Astrocyte (in vitro differentiated cells and primary cell): ENCODE results near the gene CHERP. TPM values are rescaled to one million over a fixed set of nuclear protein-coding genes. Genes with fewer than 3 reads are reported as not detected.

ENCODE experiments used
- DNase-seq: peaks from one replicate; pipeline ENCODE4 v3.0.0-alpha.2; 2010; ENCODE audit warnings: low read depth
- FAIRE-seq: peaks from 2 replicates; lab custom pipeline; 2011; peaks lifted over from hg19 to GRCh38; lab: Jason Lieb, UNC
- H2AFZ ChIP-seq: 2 replicates; pipeline ENCODE4 v1.6.0; 2012; ENCODE audit warnings: low read depth, low read length, inconsistent platforms
- H3K27ac ChIP-seq: 2 replicates; pipeline ENCODE4 v1.5.1; 2011; ENCODE audit warnings: low read depth, low read length, inconsistent platforms
- H3K27me3 ChIP-seq: 2 replicates; pipeline ENCODE4 v1.6.0; 2011; ENCODE audit warnings: low read length, inconsistent platforms; ENCODE audit not compliant: insufficient read depth
- H3K36me3 ChIP-seq: 2 replicates; pipeline ENCODE4 v1.5.1; 2011; ENCODE audit warnings: low read length, inconsistent platforms; ENCODE audit not compliant: insufficient read depth
- H3K4me1 ChIP-seq: 2 replicates; pipeline ENCODE4 v1.5.1; 2011; ENCODE audit warnings: low read length, inconsistent platforms; ENCODE audit not compliant: insufficient read depth
- H3K4me2 ChIP-seq: 2 replicates; pipeline ENCODE4 v1.6.0; 2012; ENCODE audit warnings: low read length, inconsistent platforms
- H3K4me3 ChIP-seq: 2 replicates; pipeline ENCODE4 v1.5.1; 2011; ENCODE audit warnings: low read depth, mild to moderate bottlenecking, low read length, inconsistent platforms; ENCODE audit not compliant: insufficient read depth
- H3K79me2 ChIP-seq: 2 replicates; pipeline ENCODE4 v1.6.0; 2012; ENCODE audit warnings: mild to moderate bottlenecking, low read length, inconsistent platforms; ENCODE audit not compliant: insufficient read depth
- H3K9ac ChIP-seq: 2 replicates; pipeline ENCODE4 v1.6.0; 2012; ENCODE audit warnings: mild to moderate bottlenecking, low read length, inconsistent platforms
- H3K9me3 ChIP-seq: 2 replicates; pipeline ENCODE4 v1.5.1; 2012; ENCODE audit warnings: low read depth, mild to moderate bottlenecking, low read length, inconsistent platforms; ENCODE audit not compliant: insufficient read depth
- H4K20me1 ChIP-seq: 2 replicates; pipeline ENCODE4 v1.6.0; 2012; ENCODE audit warnings: low read length, inconsistent platforms; ENCODE audit not compliant: insufficient read depth
- H3K27ac Mint-ChIP-seq: one replicate; pipeline ENCODE4 v1.8.0; 2021; ENCODE audit warnings: mild to moderate bottlenecking, mixed read lengths; ENCODE audit not compliant: unreplicated experiment
- H3K27me3 Mint-ChIP-seq: one replicate; pipeline ENCODE4 v1.8.0; 2021; ENCODE audit warnings: low read depth, mixed read lengths; ENCODE audit not compliant: unreplicated experiment
- H3K36me3 Mint-ChIP-seq: one replicate; pipeline ENCODE4 v1.8.0; 2021; ENCODE audit warnings: low read depth, mixed read lengths; ENCODE audit not compliant: unreplicated experiment
- H3K4me1 Mint-ChIP-seq: one replicate; pipeline ENCODE4 v1.8.0; 2021; ENCODE audit warnings: low read depth, mixed read lengths; ENCODE audit not compliant: unreplicated experiment
- H3K4me3 Mint-ChIP-seq: one replicate; pipeline ENCODE4 v1.8.0; 2021; ENCODE audit warnings: mild to moderate bottlenecking, moderate library complexity, mixed read lengths; ENCODE audit not compliant: unreplicated experiment
- H3K9me3 Mint-ChIP-seq: one replicate; pipeline ENCODE4 v1.8.0; 2021; ENCODE audit warnings: mild to moderate bottlenecking, mixed read lengths; ENCODE audit not compliant: unreplicated experiment
- CTCF ChIP-seq: IDR thresholded peaks from 2 replicates; pipeline ENCODE4 v1.5.1; 2011; ENCODE audit warnings: low read depth, mild to moderate bottlenecking, inconsistent platforms, low read length, moderate library complexity; ENCODE audit not compliant: insufficient read depth
- EZH2 ChIP-seq: IDR thresholded peaks from 2 replicates; pipeline ENCODE4 v1.6.1; 2012; ENCODE audit warnings: mild to moderate bottlenecking, low read length, inconsistent platforms; ENCODE audit not compliant: insufficient read depth
- total RNA-seq: library from RNA; stranded (reverse); gene quantifications from 2 replicates; pipeline ENCODE4 v1.2.1, GENCODE V29; 2021

The CHERP gene
- total RNA-seq, 1 donor from 2014 or later, result 45.3 TPM

GRCh38 chr19:16520986-16521624 is 21.1 kb downstream of the CHERP start:
- Histone ChIP-seq H3K27me3 (no peaks in the 10 kb centered on the region), H3K36me3 (peaks cover 22% of the 10 kb centered on the region), H2AFZ (no peak overlapping the region), H4K20me1 (peaks cover 45% of the 10 kb centered on the region), H3K4me1 (no peaks in the 10 kb centered on the region), H3K27ac (no peak overlapping the region), H3K4me3 (no peak overlapping the region), H3K79me2 (peaks cover 6% of the 10 kb centered on the region), H3K9ac (no peak overlapping the region), H3K9me3 (no peaks in the 10 kb centered on the region), H3K4me2 (no peak overlapping the region)
- peaks cover 10% of the 10 kb centered on the region for H3K36me3 Mint-ChIP-seq
- no peaks in the 10 kb centered on the region for H3K4me1 Mint-ChIP-seq
- no peak overlapping the region for H3K4me3 Mint-ChIP-seq
- no peak for DNase-seq
- H3K27ac Mint-ChIP-seq, result no peak overlapping the region
- no peaks in the 10 kb centered on the region for H3K27me3 Mint-ChIP-seq
- no peak for TF ChIP-seq CTCF
- no peak for TF ChIP-seq EZH2
- H3K9me3 Mint-ChIP-seq, result no peaks in the 10 kb centered on the region
- FAIRE-seq, result no peak

GRCh38 chr19:16520074-16520973 is 21.9 kb downstream of the CHERP start:
- no peak overlapping the region for H3K27ac Mint-ChIP-seq
- Histone ChIP-seq H3K27me3 (no peaks in the 10 kb centered on the region), H3K9ac (no peak overlapping the region), H4K20me1 (peaks cover 45% of the 10 kb centered on the region), H3K79me2 (peaks cover 3% of the 10 kb centered on the region), H3K4me2 (no peak overlapping the region), H3K36me3 (peaks cover 22% of the 10 kb centered on the region), H3K27ac (no peak overlapping the region), H2AFZ (no peak overlapping the region), H3K4me3 (no peak overlapping the region), H3K4me1 (no peaks in the 10 kb centered on the region), H3K9me3 (no peaks in the 10 kb centered on the region)
- H3K9me3 Mint-ChIP-seq, result no peaks in the 10 kb centered on the region
- no peak overlapping the region for H3K4me3 Mint-ChIP-seq
- DNase-seq, result no peak
- H3K4me1 Mint-ChIP-seq, result no peaks in the 10 kb centered on the region
- TF ChIP-seq CTCF (no peak), EZH2 (no peak)
- H3K27me3 Mint-ChIP-seq, result no peaks in the 10 kb centered on the region
- peaks cover 10% of the 10 kb centered on the region for H3K36me3 Mint-ChIP-seq
- no peak for FAIRE-seq

GRCh38 chr19:16519230-16519687 is 23.0 kb downstream of the CHERP start:
- H3K4me2 ChIP-seq, result no peak overlapping the region
- H3K4me1 ChIP-seq, result no peaks in the 10 kb centered on the region
- DNase-seq (no peak), FAIRE-seq (no peak)
- H3K36me3 Mint-ChIP-seq, result peaks cover 10% of the 10 kb centered on the region
- no peak overlapping the region for H3K4me3 Mint-ChIP-seq
- H3K9me3 Mint-ChIP-seq, result no peaks in the 10 kb centered on the region
- no peak overlapping the region for H3K9ac ChIP-seq
- peaks cover 3% of the 10 kb centered on the region for H3K79me2 ChIP-seq
- peaks cover 45% of the 10 kb centered on the region for H4K20me1 ChIP-seq
- H2AFZ ChIP-seq, result no peak overlapping the region
- H3K4me1 Mint-ChIP-seq, result no peaks in the 10 kb centered on the region
- H3K36me3 ChIP-seq, result peaks cover 22% of the 10 kb centered on the region
- H3K4me3 ChIP-seq, result no peak overlapping the region
- no peaks in the 10 kb centered on the region for H3K27me3 ChIP-seq
- H3K9me3 ChIP-seq, result no peaks in the 10 kb centered on the region
- H3K27ac Mint-ChIP-seq, result no peak overlapping the region
- no peak for TF ChIP-seq EZH2
- H3K27ac ChIP-seq, result no peak overlapping the region
- H3K27me3 Mint-ChIP-seq, result no peaks in the 10 kb centered on the region
